ENCODE results near the gene MAGI2.

The MAGI2 gene

GRCh38 chr7:78895393-78895792 is 558.1 kb downstream of the MAGI2 start:
- no peak for DNase-seq

GRCh38 chr7:78879206-78879605 is 574.3 kb downstream of the MAGI2 start:
- DNase-seq: no peak

DNA sequence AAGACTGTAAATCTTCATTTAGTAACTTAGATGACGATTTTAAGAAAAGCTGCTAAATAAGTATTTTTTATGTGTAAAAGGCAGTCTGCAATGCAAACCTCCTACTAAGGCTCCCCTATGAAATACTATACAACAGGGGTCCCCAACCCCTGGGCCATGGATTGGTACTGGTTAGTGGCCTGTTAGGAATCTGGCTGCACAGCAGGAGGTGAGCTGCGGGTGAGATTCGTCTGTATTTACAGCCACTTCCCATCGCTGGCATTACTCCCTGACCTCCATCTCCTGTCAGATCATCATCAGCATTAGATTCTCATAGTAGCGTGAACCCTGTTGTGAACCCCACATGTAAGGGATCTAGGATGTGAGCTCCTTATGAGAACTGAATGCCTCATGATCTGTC is 580.4 kb downstream of the MAGI2 start:
- DNase-seq: no peak

- no peak for DNase-seq
Observed at GRCh38 chr7:78864339-78864738, 589.1 kb downstream of the MAGI2 start.

GRCh38 chr7:78863281-78863680 is 590.2 kb downstream of the MAGI2 start:
- no peak for DNase-seq

GRCh38 chr7:78862411-78862900 is 591.0 kb downstream of the MAGI2 start:
- DNase-seq: no peak

- no peak for DNase-seq
Observed at GRCh38 chr7:78852951-78853350, 600.5 kb downstream of the MAGI2 start.

- DNase-seq: no peak
Observed at GRCh38 chr7:78850093-78850740, 603.2 kb downstream of the MAGI2 start.

DNA sequence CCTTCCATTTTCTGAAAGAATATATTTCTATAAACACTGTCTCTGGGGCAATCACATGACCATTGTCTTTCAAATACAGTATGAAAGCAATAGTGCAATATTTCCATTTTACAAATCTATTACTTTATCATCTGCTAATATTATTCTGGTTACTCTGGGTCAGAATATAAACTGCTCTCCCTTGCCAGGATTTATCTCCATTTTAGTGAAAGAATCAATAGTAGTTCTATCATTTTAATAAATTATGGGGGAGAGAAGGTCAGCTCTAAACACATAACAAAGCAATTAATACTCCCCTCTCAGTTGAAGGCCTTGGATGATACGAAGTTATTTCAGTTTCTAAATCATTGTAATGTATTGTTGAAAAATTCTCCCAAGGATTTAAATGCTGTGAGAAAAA is 608.3 kb downstream of the MAGI2 start:
- DNase-seq: no peak

DNA sequence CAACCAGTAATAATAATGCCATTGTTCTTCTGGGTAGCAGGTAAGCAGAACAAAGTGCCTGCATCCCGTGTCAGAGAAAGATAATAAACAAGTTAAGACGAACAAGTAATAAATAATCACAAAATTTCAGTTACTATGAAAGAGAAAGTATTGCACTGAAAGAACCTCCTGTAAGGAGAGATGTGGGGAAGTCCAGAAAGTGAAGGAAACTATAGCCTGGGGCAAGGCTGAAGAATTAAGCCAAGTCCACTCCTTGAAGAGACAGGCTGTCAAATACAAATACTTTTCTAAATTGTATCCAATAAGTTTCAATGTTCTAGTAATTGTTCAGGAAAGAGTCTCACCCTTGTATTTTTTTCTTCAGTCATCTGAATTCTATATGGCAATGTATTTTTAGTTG is 611.4 kb downstream of the MAGI2 start:
- no peak for DNase-seq

- no peak for DNase-seq
Observed at GRCh38 chr7:78835897-78836296, 617.6 kb downstream of the MAGI2 start.

- no peak for DNase-seq
Observed at GRCh38 chr7:78828317-78828716, 625.1 kb downstream of the MAGI2 start.

- DNase-seq: no peak
Observed at GRCh38 chr7:78803501-78804127, 649.9 kb downstream of the MAGI2 start.

DNA sequence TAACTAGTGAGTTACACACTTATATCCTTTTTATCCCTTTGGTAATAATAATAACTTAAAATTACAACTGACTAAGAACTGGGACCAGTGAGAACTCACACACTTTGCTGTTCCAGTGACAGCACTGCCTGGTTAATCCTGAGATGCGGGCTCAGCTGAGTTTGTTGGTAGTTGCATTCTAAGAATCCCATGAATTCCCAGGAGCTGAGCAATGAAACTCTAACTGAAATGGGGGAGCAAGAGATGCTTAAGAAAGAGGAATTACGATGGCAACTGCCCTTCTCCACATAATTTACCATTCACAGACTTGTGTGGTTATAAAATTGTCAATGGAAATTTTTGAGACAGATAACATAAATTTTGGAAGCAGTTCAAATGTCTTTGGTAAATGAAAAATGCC is 659.4 kb downstream of the MAGI2 start:
- no peak for DNase-seq

DNA sequence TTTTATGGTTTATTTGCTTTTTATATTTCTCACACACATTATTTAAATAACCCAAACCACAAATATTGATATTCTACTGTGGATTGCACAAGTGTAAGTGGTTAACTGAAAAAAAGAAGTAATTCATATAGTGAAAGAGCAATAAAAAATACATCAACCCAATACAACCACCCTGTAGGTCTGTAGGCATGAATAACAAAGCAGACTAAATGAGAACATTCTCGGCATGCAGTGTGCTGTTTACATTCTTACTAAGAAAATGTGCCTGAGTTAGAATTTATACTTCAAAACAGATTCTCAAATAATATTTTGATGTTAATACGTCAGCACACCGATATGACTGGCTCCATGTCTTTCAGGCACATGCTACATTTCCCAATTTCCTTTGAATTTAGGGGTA is 660.8 kb downstream of the MAGI2 start:
- no peak for DNase-seq

DNA sequence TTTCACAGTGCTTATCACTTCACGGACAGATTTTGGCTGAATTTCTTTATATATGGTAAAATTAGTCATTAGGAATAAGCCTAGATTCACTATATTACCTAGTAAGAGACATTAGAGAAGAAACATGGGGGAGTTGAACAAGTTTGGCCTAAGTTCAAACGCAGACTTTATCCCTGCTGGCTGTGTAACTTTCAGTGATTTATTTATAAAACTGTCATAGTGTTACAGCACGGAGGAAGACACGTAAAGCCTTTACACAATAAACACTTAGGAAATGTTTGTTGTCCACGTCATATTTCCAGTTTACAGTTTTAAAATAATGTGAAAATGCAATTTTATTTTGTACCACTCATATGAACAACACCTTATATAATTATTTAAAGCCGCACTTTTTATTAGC is 661.5 kb downstream of the MAGI2 start:
- DNase-seq: no peak

- no peak for DNase-seq
Observed at GRCh38 chr7:78788464-78788863, 665.0 kb downstream of the MAGI2 start.

DNA sequence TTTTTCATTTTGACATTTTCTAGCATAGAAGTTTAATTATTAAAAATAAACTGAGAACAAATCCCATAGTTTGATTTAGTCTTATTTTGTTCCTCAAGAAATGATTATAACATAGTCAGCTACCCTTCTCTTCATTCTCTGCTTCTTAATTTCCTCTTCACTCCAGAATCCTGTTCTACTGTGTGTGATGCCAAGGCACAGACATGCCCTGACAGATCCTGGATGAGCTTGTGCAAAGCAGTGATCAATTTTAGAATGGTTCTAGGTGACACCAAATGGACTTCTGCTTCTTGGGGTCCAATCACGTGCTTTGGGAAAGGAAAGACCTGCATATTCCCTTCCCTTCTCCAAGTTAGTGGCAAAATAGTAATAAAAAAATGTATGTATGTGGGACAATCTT is 665.6 kb downstream of the MAGI2 start:
- no peak for DNase-seq

GRCh38 chr7:78786055-78786454 is 667.4 kb downstream of the MAGI2 start:
- no peak for DNase-seq

DNA sequence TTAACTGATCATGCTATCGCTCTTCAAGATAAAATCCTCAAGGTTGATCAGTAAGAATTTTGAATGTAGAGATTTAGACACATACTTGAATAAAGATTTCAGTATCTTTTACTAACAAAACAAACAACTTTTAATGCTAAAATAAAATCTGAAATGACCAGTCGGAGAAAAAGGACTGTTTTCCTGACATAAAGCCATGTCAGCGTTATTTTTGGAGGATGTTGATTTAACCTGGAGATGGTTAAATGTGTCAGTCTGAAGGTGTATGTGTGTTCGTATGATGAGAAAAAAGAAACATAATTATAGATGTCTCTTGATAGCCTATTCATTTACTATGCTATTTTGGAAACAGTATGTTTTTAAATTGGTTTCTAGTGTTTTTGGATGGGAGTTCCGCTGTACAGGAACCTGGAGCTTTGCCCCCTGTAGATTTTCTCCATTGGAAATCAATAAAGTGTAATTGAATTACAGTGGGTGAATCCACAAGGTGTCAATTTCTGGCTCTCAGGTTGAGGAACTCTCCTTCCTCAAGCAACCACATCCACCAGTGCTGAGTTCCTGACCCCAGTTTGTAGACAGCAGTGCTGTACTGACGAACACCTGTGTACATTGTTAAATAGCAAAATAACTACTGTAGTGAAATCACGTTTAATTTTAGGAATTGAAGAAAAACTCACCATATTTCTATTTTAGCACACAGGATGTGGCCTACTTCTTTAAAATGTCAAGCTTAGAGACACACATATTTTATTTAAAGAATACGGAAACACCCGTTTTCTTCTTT is 670.1 kb downstream of the MAGI2 start:
- no peak for DNase-seq

- no peak for DNase-seq
Observed at GRCh38 chr7:78780560-78780959, 672.9 kb downstream of the MAGI2 start.

- no peak for DNase-seq
Observed at GRCh38 chr7:78779788-78780187, 673.7 kb downstream of the MAGI2 start.

DNA sequence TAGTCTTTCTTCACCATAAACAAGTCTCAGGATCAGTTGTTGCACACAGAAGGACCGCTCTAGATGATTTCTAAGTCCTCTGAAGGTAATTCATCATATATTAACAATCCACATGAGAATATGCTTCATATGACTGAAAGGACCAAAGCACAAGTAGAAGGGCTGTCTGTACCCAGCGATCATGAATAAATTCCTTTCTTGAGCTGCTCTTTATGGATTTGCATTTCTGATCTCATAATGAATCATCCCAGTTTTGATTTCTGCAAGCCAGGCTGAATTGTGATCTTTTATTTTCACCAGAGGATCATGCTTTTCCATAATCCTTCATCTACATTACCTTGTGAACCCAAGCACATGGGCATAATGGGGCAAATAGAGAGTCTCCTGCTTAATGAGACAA is 675.6 kb downstream of the MAGI2 start:
- no peak for DNase-seq

Measured in 8988T (cell line).